ENCODE results near the gene LRRC49.
"Not testable (repeated sequence)": the region's sequence is repeated elsewhere in the genome, so short reads cannot be mapped to it uniquely, and the experiment has no call there.

The LRRC49 gene

GRCh38 chr15:70869346-70869745, 23.3 kb upstream of the LRRC49 start:
- DNase-seq = no peak

GRCh38 chr15:70870051-70870450, 22.6 kb upstream of the LRRC49 start:
- no peak for DNase-seq

GRCh38 chr15:70871490-70871889, 21.1 kb upstream of the LRRC49 start:
- not testable (repeated sequence) for DNase-seq

GRCh38 chr15:70873232-70874054, 19.2 kb upstream of the LRRC49 start:
- no peak for DNase-seq

GRCh38 chr15:70875001-70875782, 17.4 kb upstream of the LRRC49 start:
- no peak for DNase-seq

- no peak for DNase-seq
Measured at GRCh38 chr15:70876011-70876410, 16.6 kb upstream of the LRRC49 start.

- no peak for DNase-seq
Measured at GRCh38 chr15:70876683-70877082, 15.9 kb upstream of the LRRC49 start.

- no peak for DNase-seq
Measured at GRCh38 chr15:70879401-70879800, 13.2 kb upstream of the LRRC49 start.

GRCh38 chr15:70880781-70881180, 11.8 kb upstream of the LRRC49 start:
- no peak for DNase-seq

- no peak for DNase-seq
Measured at GRCh38 chr15:70882361-70882760, 10.3 kb upstream of the LRRC49 start.

GRCh38 chr15:70892912-70893560, 410 bp downstream of the LRRC49 start:
- DNase-seq = no peak

- DNase-seq = no peak
Measured at GRCh38 chr15:70902107-70902506, 9.5 kb downstream of the LRRC49 start.

GRCh38 chr15:70906842-70907241, 14.2 kb downstream of the LRRC49 start:
- DNase-seq = no peak

GRCh38 chr15:70907784-70908471, 15.3 kb downstream of the LRRC49 start:
- DNase-seq = no peak

- DNase-seq = no peak
Measured at GRCh38 chr15:70910958-70911357, 18.3 kb downstream of the LRRC49 start.

GRCh38 chr15:70912187-70912586, 19.6 kb downstream of the LRRC49 start:
- DNase-seq = no peak

- no peak for DNase-seq
Measured at GRCh38 chr15:70916531-70916930, 23.9 kb downstream of the LRRC49 start.

- no peak for DNase-seq
Measured at GRCh38 chr15:70917955-70918354, 25.3 kb downstream of the LRRC49 start.

GRCh38 chr15:70920981-70921696, 28.5 kb downstream of the LRRC49 start:
- no peak for DNase-seq

GRCh38 chr15:70922119-70922518, 29.5 kb downstream of the LRRC49 start:
- no peak for DNase-seq

- DNase-seq = no peak
Measured at GRCh38 chr15:70923311-70924080, 30.9 kb downstream of the LRRC49 start.

GRCh38 chr15:70926914-70927313, 34.3 kb downstream of the LRRC49 start:
- DNase-seq = not testable (repeated sequence)
